K562 (cell line): ENCODE measurements around the gene GLTP. TPM values are rescaled to one million over a fixed set of nuclear protein-coding genes. Genes with fewer than 3 reads are reported as not detected.

Experiments used
- ATAC-seq: fragments of 200-7000 bp; cut with Tn5 transposase; 3 replicates; pipeline ENCODE4 v1.9.1; 2020; ENCODE audit warnings: moderate library complexity
- BruUV-seq: library from RNA; stranded (reverse); fragments of 400-500 nt; replicated peaks from 2 replicates; lab custom pipeline; 2021; lab: Mats Ljungman, UMichigan
- CTCF ChIA-PET: fragments of 300-600 bp; formaldehyde crosslinking; extraction: SDS; loops from one replicate; lab custom pipeline; 2021; ENCODE audit warnings: low intra/inter-chr PET ratio; lab: Yijun Ruan, JAX
- POLR2A ChIA-PET: fragments of 300-600, 350-650 bp; sonication (Branson Sonifier 250); formaldehyde crosslinking; extraction: SDS; loops from one replicate; lab custom pipeline; 2021; ENCODE audit warnings: antibody characterized with exemption, inconsistent platforms; lab: Yijun Ruan, JAX
- DNase-seq, 4 experiments: peaks; one replicate each; pipeline versions ENCODE4 v3.0.0 to v3.0.0-alpha.2; 2011 to 2018; ENCODE audit warnings: low spot score in 3 of 4, mixed read lengths in 3 of 4; ENCODE audit errors: extremely low read depth in 1 of 4
- FAIRE-seq: peaks from 2 replicates; lab custom pipeline; 2011; peaks lifted over from hg19 to GRCh38; lab: Jason Lieb, UNC
- H2AFZ ChIP-seq: 2 replicates; pipeline ENCODE4 v1.6.0; 2011; ENCODE audit warnings: low read depth, low read length, control low read depth, inconsistent platforms
- H3K27ac ChIP-seq: fragments of 200-600 bp; 3 replicates; pipeline ENCODE4 v1.8.0; 2011; ENCODE audit warnings: low read depth, mild to moderate bottlenecking, control low read depth, inconsistent platforms, low read length, moderate library complexity, mixed read lengths; ENCODE audit errors: extremely low read depth
- H3K27me3 ChIP-seq, 2 experiments: fragments of 300-600 bp in 1 of 2; 2 replicates in 1 of 2; 3 replicates in 1 of 2; pipeline versions ENCODE4 v1.6.0 to v1.8.0; 2011; ENCODE audit warnings: inconsistent platforms in 2 of 2, low read length in 2 of 2, mild to moderate bottlenecking in 1 of 2, mixed read lengths in 1 of 2, moderate library complexity in 1 of 2; ENCODE audit not compliant: control insufficient read depth in 2 of 2, insufficient read depth in 2 of 2
- H3K36me3 ChIP-seq: fragments of 300-600 bp; 3 replicates; pipeline ENCODE4 v1.8.0; 2011; ENCODE audit warnings: mild to moderate bottlenecking, low read length, inconsistent platforms; ENCODE audit not compliant: control insufficient read depth, insufficient read depth
- H3K4me1 ChIP-seq, 2 experiments: fragments of 200-600 bp in 1 of 2; replicated peaks in 1 of 2; 2 replicates in 1 of 2; 3 replicates in 1 of 2; pipeline versions ENCODE4 v1.5.1 to v1.8.0; 2011; ENCODE audit warnings: inconsistent platforms in 2 of 2, low read length in 2 of 2, mild to moderate bottlenecking in 1 of 2, mixed read lengths in 1 of 2, moderate library complexity in 1 of 2; ENCODE audit not compliant: control insufficient read depth in 2 of 2, insufficient read depth in 2 of 2
- H3K4me2 ChIP-seq: 2 replicates; pipeline ENCODE4 v1.6.1; 2011; ENCODE audit warnings: low read length, control low read depth, inconsistent platforms, mixed read lengths; ENCODE audit not compliant: insufficient read depth
- H3K4me3 ChIP-seq: fragments of 200-600 bp; sonication (generic), shearing (Covaris generic); 2 replicates; pipeline ENCODE4 v1.5.1; 2016; ENCODE audit warnings: control low read depth, inconsistent platforms
- H3K79me2 ChIP-seq: fragments of 200-600 bp; 3 replicates; pipeline ENCODE4 v1.8.0; 2011; ENCODE audit warnings: low read length, inconsistent platforms; ENCODE audit not compliant: control insufficient read depth, insufficient read depth
- H3K9ac ChIP-seq, 2 experiments: 2 replicates each; pipeline versions ENCODE4 v1.6.0 to v1.6.1; 2011; ENCODE audit warnings: low read depth in 2 of 2, low read length in 2 of 2, control low read depth in 1 of 2, inconsistent platforms in 1 of 2, mild to moderate bottlenecking in 1 of 2, mixed read lengths in 1 of 2; ENCODE audit not compliant: insufficient read depth in 1 of 2
- H3K9me1 ChIP-seq: one replicate; pipeline ENCODE4 v1.6.0; 2011; ENCODE audit warnings: inconsistent platforms, mild to moderate bottlenecking, low read length, moderate library complexity; ENCODE audit not compliant: control insufficient read depth, insufficient read depth
- H3K9me3 ChIP-seq: replicated peaks from 2 replicates; pipeline ENCODE4 v1.5.1; 2011; ENCODE audit warnings: low read depth, low read length, inconsistent platforms; ENCODE audit not compliant: control insufficient read depth, insufficient read depth
- H4K20me1 ChIP-seq: replicated peaks from 2 replicates; pipeline ENCODE4 v1.6.1; 2011; ENCODE audit warnings: low read length, inconsistent platforms, mixed read lengths; ENCODE audit not compliant: control insufficient read depth, insufficient read depth
- CBFA2T3 ChIP-seq: fragments of 450-650 bp; IDR thresholded peaks from 2 replicates; pipeline ENCODE4 v1.6.1; 2017
- DMBX1 ChIP-seq: fragments of 250-450 bp; sonication (Bioruptor Pico); IDR thresholded peaks from 2 replicates; pipeline ENCODE4 v1.8.0; 2022; ENCODE audit warnings: inconsistent platforms, mild to moderate bottlenecking, moderate library complexity, borderline replicate concordance
- FOS ChIP-seq: IDR thresholded peaks from 3 replicates; pipeline ENCODE4 v1.6.1; 2011; ENCODE audit not compliant: insufficient read length; ENCODE audit errors: extremely low read depth
- FOXA3 ChIP-seq, 2 experiments: fragments of 450-650 bp in 1 of 2; sonication (generic) in 1 of 2; formaldehyde crosslinking; IDR thresholded peaks in 1 of 2; conservative IDR thresholded peaks in 1 of 2; 2 replicates each; pipeline versions ENCODE4 v1.4.0 to v1.8.0; 2020 to 2022; ENCODE audit warnings: mild to moderate bottlenecking in 2 of 2, missing genetic modification reagents in 1 of 2
- FOXP1 ChIP-seq: sonication (generic); formaldehyde crosslinking; IDR thresholded peaks from 2 replicates; pipeline ENCODE4 v1.8.0; 2022; ENCODE audit warnings: mild to moderate bottlenecking, missing genetic modification reagents
- HLTF ChIP-seq: fragments of 450-650 bp; IDR thresholded peaks from 2 replicates; pipeline ENCODE4 v1.6.1; 2016
- KLF1 ChIP-seq: fragments of 450-650 bp; IDR thresholded peaks from 2 replicates; pipeline ENCODE4 v1.6.1; 2016; ENCODE audit warnings: missing genetic modification characterization, missing compliant biosample characterization
- MCM7 ChIP-seq, 2 experiments: fragments of 450-650 bp; IDR thresholded peaks; 2 replicates each; pipeline ENCODE4 v1.6.1; 2016 to 2018
- SIX5 ChIP-seq, 2 experiments: IDR thresholded peaks; 2 replicates each; pipeline ENCODE4 v1.6.1; 2011; ENCODE audit warnings: low read length in 2 of 2, borderline replicate concordance in 1 of 2, low read depth in 1 of 2, mild to moderate bottlenecking in 1 of 2, moderate library complexity in 1 of 2; ENCODE audit not compliant: insufficient read depth in 1 of 2
- SPI1 ChIP-seq: IDR thresholded peaks from 2 replicates; pipeline ENCODE4 v1.6.1; 2011; ENCODE audit warnings: low read depth, low read length, control low read depth, borderline replicate concordance
- TAF15 ChIP-seq: fragments of 200-400 bp; formaldehyde crosslinking; IDR thresholded peaks from 2 replicates; pipeline ENCODE4 v1.6.1; 2017; ENCODE audit warnings: mild to moderate bottlenecking, low read depth, low read length, moderate library complexity
- TARDBP ChIP-seq: fragments of 450-650 bp; IDR thresholded peaks from 2 replicates; pipeline ENCODE4 v1.6.1; 2016
- TBL1XR1 ChIP-seq, 2 experiments: IDR thresholded peaks; 2 replicates each; pipeline ENCODE4 v1.6.1; 2012; ENCODE audit warnings: improper control_type of control experiment in 2 of 2, low read length in 2 of 2, mild to moderate bottlenecking in 1 of 2
- THRAP3 ChIP-seq: fragments of 450-650 bp; IDR thresholded peaks from 2 replicates; pipeline ENCODE4 v1.6.1; 2016; ENCODE audit warnings: mild to moderate bottlenecking, inconsistent platforms, borderline replicate concordance
- ZBED1 ChIP-seq: IDR thresholded peaks from 2 replicates; pipeline ENCODE4 v1.6.1; 2014
- ZFP1 ChIP-seq: fragments of 450-650 bp; formaldehyde crosslinking; IDR thresholded peaks from 2 replicates; pipeline ENCODE4 v1.4.0; 2020; ENCODE audit warnings: mild to moderate bottlenecking, mixed read lengths
- ZNF589 ChIP-seq: fragments of 200-800 bp; sonication (Bioruptor generic); IDR thresholded peaks from 2 replicates; pipeline ENCODE4 v1.6.1; 2016; ENCODE audit warnings: low read depth, missing genetic modification characterization, missing compliant biosample characterization
- ZNF707 ChIP-seq: fragments of 250-450 bp; sonication (Bioruptor Pico); conservative IDR thresholded peaks from 2 replicates; pipeline ENCODE4 v1.8.0; 2022; ENCODE audit warnings: inconsistent platforms, mild to moderate bottlenecking, moderate library complexity
- WGBS: fragments of 100-300 bp; shearing (Covaris generic); methylation state at CpG from one replicate; pipeline ENCODE4 v1.1.6; 2016; ENCODE audit warnings: low coverage, mixed read lengths; ENCODE audit not compliant: insufficient coverage; ENCODE audit errors: missing lambda C conversion rate; 5-methylcytosine and 5-hydroxymethylcytosine counted together
- in situ Hi-C: fragments of 300-500 bp; cut with MboI; formaldehyde crosslinking; loops from 4 replicates; pipeline ENCODE4 v1.15.0; 2018; ENCODE audit warnings: inconsistent platforms, mixed read lengths
- intact Hi-C: fragments of 100-400 bp; cut with micrococcal nuclease; formaldehyde crosslinking; loops from 2 replicates; pipeline ENCODE4 v1.14.2; 2022
- polyA plus RNA-seq, 8 experiments: library from polyadenylated mRNA; depleted of rRNA in 4 of 8; stranded (reverse) in 5 of 8; unstranded in 3 of 8; fragments of >200 nt; fragmentation: Nextera tagmentation in 2 of 8; fragmentation: Illumina TruSeq in 1 of 8; extraction: Ambion mirVana in 2 of 8; extraction: Trizol in 1 of 8; gene quantifications; 2 replicates each; pipeline versions ENCODE4 v1.2.1 to v1.2.3, GENCODE V29; 2011 to 2014; ENCODE audit warnings: inconsistent platforms in 1 of 8, missing spikeins in 1 of 8
- total RNA-seq, 7 experiments: library from RNA; depleted of rRNA in 6 of 7; stranded (reverse); fragments of >200 nt in 6 of 7; fragmentation: Illumina TruSeq in 2 of 7; extraction: Trizol in 2 of 7; gene quantifications; 2 replicates each; pipeline versions ENCODE4 v1.2.1 to v1.2.3, GENCODE V29; 2011 to 2021; ENCODE audit warnings: low replicate concordance in 1 of 7
- TF ChIP-seq, protein P1 (sequence below): conservative IDR thresholded peaks from 2 replicates; pipeline ENCODE4 v1.6.1; 2011; ENCODE audit warnings: low read depth, mild to moderate bottlenecking, low read length; ENCODE audit not compliant: control insufficient read depth
- TF ChIP-seq, protein P2 (sequence below): fragments of 450-650 bp; formaldehyde crosslinking; IDR thresholded peaks from 2 replicates; pipeline ENCODE4 v1.4.0; 2020; ENCODE audit warnings: mild to moderate bottlenecking, moderate library complexity

Gene GLTP
- total and polyA plus RNA-seq, 9 of the 15 experiments (the other 6 are each of a cell fraction or from before 2014, with no cell fraction given): 4.4 to 8.3 (median 6.1) TPM

DNA sequence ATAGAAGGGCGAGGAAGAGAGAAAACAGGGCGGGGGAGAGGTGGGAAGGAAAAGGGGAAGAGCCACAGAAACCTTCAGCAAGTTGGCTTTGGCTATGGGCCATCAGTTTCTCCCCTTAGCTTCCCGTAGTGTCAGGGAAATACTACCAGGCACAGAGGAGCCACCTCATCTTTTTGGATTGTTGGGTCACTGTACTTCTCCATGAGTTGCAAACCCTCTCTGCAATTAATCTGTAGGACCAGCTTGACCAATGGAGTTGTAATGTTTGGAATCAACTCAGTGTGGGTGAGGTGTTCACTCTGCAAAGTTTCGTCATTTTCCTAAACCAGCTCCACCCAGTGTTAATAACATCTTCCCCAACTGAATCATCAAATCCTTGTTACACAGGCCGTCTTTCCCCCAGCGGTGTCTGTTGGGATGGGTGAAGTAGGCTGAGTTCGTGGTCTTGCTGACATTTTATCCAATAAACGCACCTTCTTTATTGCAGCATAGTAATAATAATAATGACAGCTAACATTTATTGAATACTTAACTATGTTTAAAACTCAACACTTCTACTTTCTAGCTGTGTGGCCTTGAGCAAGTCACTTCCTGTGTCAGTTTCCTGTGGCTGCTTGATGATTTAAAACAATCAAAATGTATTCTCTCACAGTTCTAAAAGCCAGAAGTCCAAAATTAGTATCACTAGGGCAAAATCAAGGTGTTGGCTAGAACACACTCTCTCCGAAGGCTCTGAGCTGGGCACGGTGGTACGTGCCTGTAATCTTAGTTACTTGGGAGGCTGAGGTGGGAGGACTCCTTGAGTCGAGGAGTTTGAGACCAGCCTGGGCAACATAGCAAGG, 8.1 kb upstream of the GLTP start:
- WGBS: 20% methylated on average over 11 of the region's 12 CpGs
- FAIRE-seq (peak; percentile 37), DNase-seq (no peak), ATAC-seq (peak; percentile 75)
- Histone ChIP-seq H3K4me2 (peak overlapping the region; percentile 49; the same call in 1 of the 2 replicates), H3K27ac (no peak overlapping the region), H2AFZ (peak overlapping the region; percentile 54), H3K27me3 (peaks cover 13 to 27% of the 10 kb centered on the region in 2 experiments), H3K79me2 (no peaks in the 10 kb centered on the region), H3K4me3 (no peak overlapping the region), H4K20me1 (no peaks in the 10 kb centered on the region), H3K9me3 (no peaks in the 10 kb centered on the region), H3K36me3 (no peaks in the 10 kb centered on the region), H3K9ac (no peak overlapping the region), H3K4me1 (peaks cover 0 to 9% of the 10 kb centered on the region in 2 experiments; a peak in 2 of 5 replicates), H3K9me1 (no peaks in the 10 kb centered on the region)
- no TSS peak for BruUV-seq
- intact Hi-C loops: no loop called here
- ChIA-PET CTCF (no interaction called here), POLR2A (interaction anchor here (0.6 to 2.5 kb wide), 6 partner anchors 8 to 93 kb away, joined by 3 to 9 read pairs (median 4); partner anchors contain the start of gene TCHP)
- in situ Hi-C loops: no loop called here
- TF ChIP-seq FOS (no peak), ZBED1 (no peak), FOXA3 (CRISPR knock-in tag; conservative IDR thresholded peaks at IDR 0.05 in 1 of 2, IDR thresholded peaks at IDR 0.05 in 1 of 2) (0 out of 4 replicates have a peak, but pooled peaks of 1 of the 2 experiments have one; percentile 19), HLTF (no peak), SIX5 (IDR thresholded peaks at IDR 0.05; ENCODE audit: borderline replicate concordance in 1 of 2, insufficient read depth in 1 of 2, low read depth in 1 of 2, low read length in 2 of 2) (no peak), THRAP3 (no peak), ZNF707 (CRISPR knock-in tag) (no peak), DMBX1 (CRISPR knock-in tag) (no peak), CBFA2T3 (no peak), KLF1 (no peak), FOXP1 (no peak), ZNF589 (CRISPR knock-in tag) (peak; percentile 68; the same call in 1 of the 2 replicates), SPI1 (peak; percentile 81), TARDBP (no peak), TAF15 (no peak), ZFP1 (CRISPR knock-in tag) (no peak), MCM7 (IDR thresholded peaks at IDR 0.05) (no peak), TBL1XR1 (IDR thresholded peaks at IDR 0.05; ENCODE audit: low read length in 2 of 2) (no peak)
- TF ChIP-seq, protein P1, sequence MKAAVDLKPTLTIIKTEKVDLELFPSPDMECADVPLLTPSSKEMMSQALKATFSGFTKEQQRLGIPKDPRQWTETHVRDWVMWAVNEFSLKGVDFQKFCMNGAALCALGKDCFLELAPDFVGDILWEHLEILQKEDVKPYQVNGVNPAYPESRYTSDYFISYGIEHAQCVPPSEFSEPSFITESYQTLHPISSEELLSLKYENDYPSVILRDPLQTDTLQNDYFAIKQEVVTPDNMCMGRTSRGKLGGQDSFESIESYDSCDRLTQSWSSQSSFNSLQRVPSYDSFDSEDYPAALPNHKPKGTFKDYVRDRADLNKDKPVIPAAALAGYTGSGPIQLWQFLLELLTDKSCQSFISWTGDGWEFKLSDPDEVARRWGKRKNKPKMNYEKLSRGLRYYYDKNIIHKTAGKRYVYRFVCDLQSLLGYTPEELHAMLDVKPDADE: no peak
- TF ChIP-seq, protein P2, sequence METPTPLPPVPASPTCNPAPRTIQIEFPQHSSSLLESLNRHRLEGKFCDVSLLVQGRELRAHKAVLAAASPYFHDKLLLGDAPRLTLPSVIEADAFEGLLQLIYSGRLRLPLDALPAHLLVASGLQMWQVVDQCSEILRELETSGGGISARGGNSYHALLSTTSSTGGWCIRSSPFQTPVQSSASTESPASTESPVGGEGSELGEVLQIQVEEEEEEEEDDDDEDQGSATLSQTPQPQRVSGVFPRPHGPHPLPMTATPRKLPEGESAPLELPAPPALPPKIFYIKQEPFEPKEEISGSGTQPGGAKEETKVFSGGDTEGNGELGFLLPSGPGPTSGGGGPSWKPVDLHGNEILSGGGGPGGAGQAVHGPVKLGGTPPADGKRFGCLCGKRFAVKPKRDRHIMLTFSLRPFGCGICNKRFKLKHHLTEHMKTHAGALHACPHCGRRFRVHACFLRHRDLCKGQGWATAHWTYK (CRISPR knock-in tag): no peak
